ENCODE results near the gene OFD1.

OFD1 gene

GRCh38 chrX:13790206-13791131, 55.9 kb downstream of the OFD1 start:
- no peak for DNase-seq (ENCODE audit: low read depth in 2 of 2, low spot score in 1 of 2)

GRCh38 chrX:13791145-13791544, 56.6 kb downstream of the OFD1 start:
- DNase-seq (ENCODE audit: low read depth in 2 of 2, low spot score in 1 of 2) = no peak

GRCh38 chrX:13791559-13791958, 57.0 kb downstream of the OFD1 start:
- DNase-seq (ENCODE audit: low read depth in 2 of 2, low spot score in 1 of 2) = no peak

GRCh38 chrX:13793897-13794296, 59.3 kb downstream of the OFD1 start:
- DNase-seq (ENCODE audit: low read depth in 2 of 2, low spot score in 1 of 2) = no peak

GRCh38 chrX:13794417-13794816, 59.9 kb downstream of the OFD1 start:
- no peak for DNase-seq (ENCODE audit: low read depth in 2 of 2, low spot score in 1 of 2)

GRCh38 chrX:13797512-13797911, 63.0 kb downstream of the OFD1 start:
- no peak for DNase-seq (ENCODE audit: low read depth in 2 of 2, low spot score in 1 of 2)

GRCh38 chrX:13798184-13798583, 63.6 kb downstream of the OFD1 start:
- no peak for DNase-seq (ENCODE audit: low read depth in 2 of 2, low spot score in 1 of 2)

GRCh38 chrX:13803116-13803515, 68.6 kb downstream of the OFD1 start:
- DNase-seq (ENCODE audit: low read depth in 2 of 2, low spot score in 1 of 2) = no peak

GRCh38 chrX:13805241-13805640, 70.7 kb downstream of the OFD1 start:
- DNase-seq (ENCODE audit: low read depth in 2 of 2, low spot score in 1 of 2) = no peak

- no peak for DNase-seq (ENCODE audit: low read depth in 2 of 2, low spot score in 1 of 2)
These were observed 73.7 kb downstream of the OFD1 start for GRCh38 chrX:13808293-13808692.

- no peak for DNase-seq (ENCODE audit: low read depth in 2 of 2, low spot score in 1 of 2)
These were observed 74.3 kb downstream of the OFD1 start for GRCh38 chrX:13808865-13809264.

GRCh38 chrX:13815664-13816063, 81.1 kb downstream of the OFD1 start:
- no peak for DNase-seq (ENCODE audit: low read depth in 2 of 2, low spot score in 1 of 2)

- DNase-seq (ENCODE audit: low read depth in 2 of 2, low spot score in 1 of 2) = no peak
These were observed 81.6 kb downstream of the OFD1 start for GRCh38 chrX:13816176-13816575.

- no peak for DNase-seq (ENCODE audit: low read depth in 2 of 2, low spot score in 1 of 2)
These were observed 82.4 kb downstream of the OFD1 start, which contains the start of gene GPM6B for GRCh38 chrX:13816643-13817627. GPM6B (minus strand) TSS chrX:13817093; CDS start chrX:13816904, 189 bp downstream.

Measured in stimulated activated CD8-positive, alpha-beta memory T cell treated with anti-CD3 and anti-CD28 coated beads, Interleukin-4, amount 100 ng/mL, for 1 hour (primary cell).